HG03135 (cell line): ENCODE results near the gene AVPI1.

ENCODE experiments used
- ATAC-seq: cut with Tn5 transposase; IDR thresholded peaks from one replicate; pipeline ENCODE4 v1.9.1; 2021; ENCODE audit warnings: mild to moderate bottlenecking, moderate library complexity; ENCODE audit not compliant: unreplicated experiment

Gene AVPI1

GRCh38 chr10:97686962-97687784 is at the start of gene AVPI1:
Gene AVPI1 (minus strand): TSS chr10:97687241. CDS start chr10:97679905, 7,336 bp downstream.
- peak; percentile 83 for ATAC-seq

GRCh38 chr10:97736403-97736901 is 49.4 kb upstream of the AVPI1 start:
- peak; percentile 4 for ATAC-seq

- ATAC-seq = no peak
Measured at GRCh38 chr10:97734021-97734420, 47.0 kb upstream of the AVPI1 start.

- no peak for ATAC-seq
Measured at GRCh38 chr10:97733256-97733655, 46.2 kb upstream of the AVPI1 start.

- no peak for ATAC-seq
Measured at GRCh38 chr10:97732052-97732359, 45.0 kb upstream of the AVPI1 start.

GRCh38 chr10:97731346-97732051 is 44.5 kb upstream of the AVPI1 start:
- no peak for ATAC-seq

GRCh38 chr10:97729014-97729413 is 42.0 kb upstream of the AVPI1 start:
- no peak for ATAC-seq

- ATAC-seq = no peak
Measured at GRCh38 chr10:97726636-97727178, 39.7 kb upstream of the AVPI1 start.

- ATAC-seq = no peak
Measured at GRCh38 chr10:97724341-97724941, 37.4 kb upstream of the AVPI1 start.

- no peak for ATAC-seq
Measured at GRCh38 chr10:97723001-97723400, 36.0 kb upstream of the AVPI1 start.

- no peak for ATAC-seq
Measured at GRCh38 chr10:97721871-97722780, 35.1 kb upstream of the AVPI1 start.

GRCh38 chr10:97719602-97720001 is 32.6 kb upstream of the AVPI1 start:
- no peak for ATAC-seq

GRCh38 chr10:97718659-97719142 is 31.7 kb upstream of the AVPI1 start:
- no peak for ATAC-seq

- ATAC-seq = no peak
Measured at GRCh38 chr10:97718178-97718577, 31.1 kb upstream of the AVPI1 start.

- no peak for ATAC-seq
Measured at GRCh38 chr10:97717627-97718026, 30.6 kb upstream of the AVPI1 start.

- ATAC-seq = no peak
Measured at GRCh38 chr10:97715259-97715874, 28.3 kb upstream of the AVPI1 start.

- ATAC-seq = peak; percentile 47
Measured at GRCh38 chr10:97714401-97715258, 27.6 kb upstream of the AVPI1 start.

- peak; percentile 71 for ATAC-seq
Measured at GRCh38 chr10:97713826-97714400, 26.9 kb upstream of the AVPI1 start.
